GM19452 (cell line): ENCODE results near the gene HSFX4.
"Not testable (repeated sequence)": the region's sequence is repeated elsewhere in the genome, so short reads cannot be mapped to it uniquely, and the experiment has no call there.

Experiments
- ATAC-seq: cut with Tn5 transposase; IDR thresholded peaks from one replicate; pipeline ENCODE4 v1.9.1; 2021; ENCODE audit not compliant: unreplicated experiment

The HSFX4 gene

DNA sequence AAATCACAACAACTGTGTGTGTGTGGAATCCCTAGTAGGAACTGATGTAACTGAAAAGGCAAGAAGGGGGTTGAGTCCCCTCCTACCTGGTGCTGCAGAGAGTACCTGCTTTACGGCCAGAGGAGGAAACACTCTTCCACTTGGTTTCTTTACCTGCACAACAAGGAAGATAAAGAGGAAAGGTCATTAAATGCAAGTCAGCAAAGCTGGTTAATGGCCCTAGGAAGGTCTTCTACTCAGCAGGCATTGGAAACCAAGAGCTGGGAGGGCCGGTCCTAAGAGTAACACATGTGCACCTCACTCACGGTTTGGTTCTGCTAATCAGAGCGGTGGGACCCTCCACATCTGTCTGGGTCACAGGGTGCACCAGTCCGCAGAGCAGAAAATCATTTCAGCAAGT lies 8.0 kb downstream of the HSFX4 start:
- ATAC-seq = not testable (repeated sequence)

DNA sequence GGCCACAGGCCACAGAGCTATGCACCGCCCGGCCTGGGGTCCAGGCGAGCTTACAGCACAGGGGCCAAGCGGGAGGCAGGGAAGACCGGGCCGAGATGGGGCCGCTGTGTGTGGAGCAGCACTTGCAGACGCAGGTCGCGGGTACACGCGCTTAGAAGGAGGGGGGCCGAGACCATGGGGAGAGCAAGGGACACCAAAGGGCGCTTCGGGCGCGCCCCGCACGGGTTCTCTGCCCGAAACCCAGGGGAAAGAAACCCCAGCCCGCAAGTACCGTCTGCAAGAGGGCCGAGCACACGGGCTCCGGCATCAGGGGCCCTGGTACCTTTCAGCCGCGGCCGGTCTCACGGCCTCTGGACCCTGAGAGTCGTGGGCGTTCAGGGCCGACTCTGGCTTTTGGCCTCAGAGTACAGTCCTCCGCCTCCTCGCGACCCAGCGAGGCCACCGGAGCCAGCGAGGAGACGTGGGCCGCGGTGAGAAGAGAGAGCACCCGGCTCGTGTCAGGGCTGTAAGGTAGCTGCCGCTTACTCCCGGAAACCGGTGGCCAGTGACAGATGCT lies 8.6 kb downstream of the HSFX4 start:
- peak; percentile 4 for ATAC-seq

DNA sequence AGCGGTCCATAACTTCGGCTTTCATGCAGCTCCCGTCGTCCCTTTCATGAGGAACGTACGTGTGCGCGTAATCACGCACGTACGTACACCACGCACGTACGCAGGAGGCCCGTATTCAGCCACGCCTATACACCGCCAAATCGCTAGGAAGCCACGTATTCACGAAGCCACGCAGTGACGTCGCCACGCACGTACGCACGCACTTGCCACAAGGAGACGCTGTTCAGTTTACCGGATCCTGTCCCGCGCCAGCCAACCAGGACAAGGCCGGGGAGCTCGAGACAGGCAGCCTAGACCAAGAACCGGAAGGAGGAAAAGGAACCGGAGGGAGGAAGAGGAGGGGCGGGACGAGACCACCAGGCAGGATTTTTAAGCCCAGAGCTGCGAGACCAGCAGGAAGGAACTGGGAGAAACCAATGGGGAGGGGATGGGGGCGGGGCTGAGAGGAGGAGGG lies 9.1 kb downstream of the HSFX4 start, which contains the start of gene EOLA2:
Gene EOLA2, minus strand, starts transcription at position 65 of the 454 bp plus-strand sequence. CDS start 4,617 bp downstream, outside the sequence.
- peak; percentile 74 for ATAC-seq

DNA sequence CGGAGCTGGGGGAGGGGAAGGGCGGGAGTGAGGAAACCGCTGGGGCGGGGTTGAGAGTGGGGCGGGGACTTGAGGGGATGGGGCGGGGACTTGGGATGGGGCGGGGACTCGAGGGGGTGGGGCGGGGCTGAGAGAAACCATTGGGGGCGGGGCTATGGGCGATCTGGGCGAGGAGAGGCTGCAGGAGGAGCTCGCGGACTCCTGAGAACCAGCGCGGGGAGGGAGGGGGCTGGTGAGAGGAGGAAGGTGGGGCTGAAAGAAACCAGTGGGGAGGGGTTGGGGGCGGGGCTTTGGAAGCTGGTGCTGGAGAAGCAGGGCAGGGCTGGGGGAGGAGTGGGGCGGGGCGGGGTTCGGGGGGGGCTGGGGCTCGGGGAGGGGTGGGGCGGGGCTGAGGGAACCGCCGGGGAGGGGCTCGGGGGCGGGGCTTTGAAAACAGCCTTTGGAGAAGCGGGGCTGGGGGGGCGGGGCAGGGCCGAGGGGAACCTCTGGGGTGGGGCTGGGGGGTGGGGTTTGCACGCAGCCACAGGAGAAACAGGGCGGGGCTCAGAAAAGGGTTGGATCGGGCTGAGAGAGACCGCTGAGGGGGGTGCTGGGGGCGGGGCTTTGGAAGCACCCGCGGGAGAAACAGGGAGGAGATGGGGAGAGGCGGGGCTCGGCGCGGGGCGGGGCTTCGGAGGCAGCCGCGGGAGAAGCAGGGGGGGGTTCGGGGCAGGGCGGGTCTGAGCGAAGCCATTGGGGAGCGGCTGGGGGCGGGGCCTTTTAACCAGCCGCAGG lies 9.7 kb downstream of the HSFX4 start:
- ATAC-seq = peak; percentile 0

DNA sequence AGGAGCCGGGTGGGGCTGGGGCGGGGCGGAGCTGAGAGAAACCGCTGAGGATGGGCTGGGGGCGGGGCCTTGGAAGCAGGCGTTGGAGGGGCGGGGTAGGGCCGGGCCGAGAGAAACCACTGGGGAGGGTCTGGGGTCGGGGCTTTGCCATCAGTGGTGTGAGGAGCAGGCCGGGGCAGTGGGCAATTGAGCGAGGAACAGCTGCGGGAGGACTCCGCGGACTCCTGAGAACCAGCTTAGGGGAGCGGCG lies 10.2 kb downstream of the HSFX4 start:
- ATAC-seq = peak; percentile 0

DNA sequence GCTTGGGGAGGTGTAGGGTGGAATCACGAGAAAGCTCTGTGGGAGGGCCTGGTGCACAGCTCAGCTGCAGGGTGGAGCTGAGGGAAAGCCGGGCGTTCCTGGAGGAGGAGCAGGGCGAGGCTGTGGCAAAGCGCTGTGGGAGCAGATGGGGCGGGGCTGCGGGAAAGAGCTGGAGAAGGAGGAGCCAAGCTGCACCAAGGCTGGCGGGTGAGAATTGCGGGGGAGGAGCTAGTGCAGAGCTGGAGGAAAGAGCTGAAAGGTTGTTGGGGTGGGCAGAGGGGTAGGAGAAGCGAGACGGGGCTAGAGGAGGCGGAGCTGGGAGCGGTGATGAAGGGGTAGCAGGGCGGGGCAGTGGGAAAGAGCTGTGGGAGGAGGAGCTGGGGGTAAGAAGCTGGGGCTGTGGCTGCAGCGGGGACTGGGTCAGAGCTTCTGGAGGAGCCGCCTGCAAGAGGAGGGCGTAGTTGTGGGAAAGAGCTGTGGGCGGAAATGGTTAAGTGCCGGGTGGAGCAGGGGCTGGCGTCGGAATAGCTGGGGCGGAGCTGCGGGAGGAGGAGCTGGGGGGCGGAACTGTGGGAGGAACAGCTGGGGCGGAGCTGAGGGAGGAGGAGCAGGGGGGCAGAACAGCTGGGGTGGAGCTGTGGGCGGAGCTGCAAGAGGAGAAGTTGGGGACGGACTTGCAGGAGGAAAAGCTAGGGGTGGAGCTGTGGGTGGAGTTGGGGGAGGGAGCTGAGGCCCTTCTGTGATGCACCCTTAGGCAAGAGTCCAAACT lies 10.7 kb downstream of the HSFX4 start:
- ATAC-seq = peak; percentile 47

DNA sequence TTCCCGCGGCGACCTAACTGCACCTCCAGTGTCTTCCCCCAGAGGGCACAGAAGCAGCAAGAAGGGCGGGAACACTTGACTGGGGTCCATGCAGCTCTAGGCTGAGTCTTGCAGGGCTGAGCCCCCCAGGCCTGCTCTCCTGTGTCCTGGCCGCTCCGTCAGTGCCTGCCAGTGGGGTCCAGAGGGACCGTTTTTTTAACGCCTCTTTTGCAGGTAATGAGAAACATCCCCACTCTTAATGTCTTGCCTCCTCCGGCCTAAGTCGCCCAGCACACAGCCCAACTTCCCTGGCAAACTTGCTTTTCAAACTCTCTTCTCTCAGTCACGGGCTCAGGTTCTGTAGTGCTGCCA lies 11.3 kb downstream of the HSFX4 start:
- not testable (repeated sequence) for ATAC-seq

DNA sequence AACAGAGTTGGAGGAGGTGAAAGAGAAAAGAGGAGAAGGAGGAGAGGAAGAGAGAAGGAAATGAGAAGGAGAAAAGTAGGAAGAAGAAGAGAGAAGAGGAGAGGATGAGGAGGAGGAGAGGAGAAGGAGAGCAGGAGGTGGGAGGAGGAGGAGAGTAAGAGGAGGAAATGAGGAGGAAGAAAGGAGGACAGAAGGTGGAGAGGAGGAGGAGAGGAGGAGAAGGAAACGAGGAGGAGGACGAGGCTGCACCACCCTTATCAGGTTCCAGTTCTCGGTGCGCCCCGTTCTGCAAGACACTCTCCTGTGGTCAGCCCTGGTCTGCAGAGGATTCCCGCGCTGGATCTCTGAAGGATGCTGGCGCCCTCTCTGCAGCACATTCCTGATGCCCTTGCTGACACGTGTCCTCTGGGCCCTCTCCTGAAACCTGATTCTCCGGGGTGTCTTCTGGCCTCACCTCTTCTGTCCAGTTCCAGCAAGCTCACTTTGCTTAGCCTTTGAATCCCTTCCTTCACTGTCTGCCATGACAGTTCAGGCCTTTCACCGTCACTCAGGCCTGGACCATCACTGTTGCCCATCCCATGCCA lies 15.8 kb downstream of the HSFX4 start:
- not testable (repeated sequence) for ATAC-seq

DNA sequence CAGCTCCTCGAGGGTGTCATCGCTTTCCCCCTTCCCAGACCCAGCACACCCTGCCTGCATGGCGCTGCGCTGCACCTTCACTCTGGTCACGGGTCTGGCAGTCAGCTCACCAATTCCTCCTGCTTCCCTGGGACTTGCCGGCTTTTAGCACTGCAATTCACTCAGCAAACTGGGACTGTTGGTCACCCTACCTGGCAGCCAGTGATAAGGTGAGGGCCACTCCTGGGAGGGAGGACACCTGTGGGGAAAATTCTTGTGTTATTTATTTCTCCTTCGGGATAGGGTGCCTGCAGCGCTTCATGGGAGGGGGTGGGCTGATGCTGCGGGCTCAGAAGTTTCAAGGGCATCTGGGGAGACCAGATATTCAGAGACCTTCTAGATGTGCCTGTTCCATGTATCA lies 16.4 kb downstream of the HSFX4 start:
- not testable (repeated sequence) for ATAC-seq

DNA sequence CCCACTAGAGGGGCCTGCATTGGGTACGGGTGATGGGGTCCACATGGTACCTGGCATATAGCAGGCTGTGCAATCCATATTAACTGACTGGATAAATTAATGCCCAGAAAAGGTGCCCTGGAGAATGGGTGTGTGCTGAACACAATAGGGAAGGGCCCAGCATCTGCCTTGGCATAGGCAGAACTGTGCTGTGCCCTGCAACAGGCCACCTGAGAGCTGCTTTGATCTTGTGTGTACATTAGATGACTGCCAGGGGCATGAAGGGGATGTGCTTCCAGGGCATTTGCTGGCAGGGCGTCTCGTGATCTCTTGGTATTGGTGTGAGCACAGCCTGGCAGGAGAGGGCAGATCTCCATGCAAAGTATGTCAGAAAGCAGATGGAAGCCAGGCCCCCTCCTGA lies 17.6 kb downstream of the HSFX4 start:
- ATAC-seq = not testable (repeated sequence)

DNA sequence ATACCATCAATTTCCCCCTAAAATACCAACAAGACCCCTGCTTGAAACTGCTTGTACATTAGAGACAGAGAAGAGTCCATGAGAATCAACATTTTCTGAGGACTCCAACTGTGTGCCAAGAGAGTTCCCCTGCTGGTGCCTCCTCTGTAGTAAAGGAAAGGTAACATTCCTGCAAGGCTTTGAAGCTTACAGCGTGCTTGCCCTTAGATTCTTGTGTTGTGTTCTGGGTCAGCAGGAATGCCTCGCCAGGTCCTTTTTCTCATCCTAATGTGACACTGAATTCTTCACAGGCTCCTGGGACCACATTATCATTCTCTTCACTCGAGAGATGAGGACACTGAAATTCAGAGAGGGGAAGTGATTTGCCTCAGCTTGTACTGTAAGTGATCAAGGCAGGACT lies 18.6 kb downstream of the HSFX4 start:
- no peak for ATAC-seq

DNA sequence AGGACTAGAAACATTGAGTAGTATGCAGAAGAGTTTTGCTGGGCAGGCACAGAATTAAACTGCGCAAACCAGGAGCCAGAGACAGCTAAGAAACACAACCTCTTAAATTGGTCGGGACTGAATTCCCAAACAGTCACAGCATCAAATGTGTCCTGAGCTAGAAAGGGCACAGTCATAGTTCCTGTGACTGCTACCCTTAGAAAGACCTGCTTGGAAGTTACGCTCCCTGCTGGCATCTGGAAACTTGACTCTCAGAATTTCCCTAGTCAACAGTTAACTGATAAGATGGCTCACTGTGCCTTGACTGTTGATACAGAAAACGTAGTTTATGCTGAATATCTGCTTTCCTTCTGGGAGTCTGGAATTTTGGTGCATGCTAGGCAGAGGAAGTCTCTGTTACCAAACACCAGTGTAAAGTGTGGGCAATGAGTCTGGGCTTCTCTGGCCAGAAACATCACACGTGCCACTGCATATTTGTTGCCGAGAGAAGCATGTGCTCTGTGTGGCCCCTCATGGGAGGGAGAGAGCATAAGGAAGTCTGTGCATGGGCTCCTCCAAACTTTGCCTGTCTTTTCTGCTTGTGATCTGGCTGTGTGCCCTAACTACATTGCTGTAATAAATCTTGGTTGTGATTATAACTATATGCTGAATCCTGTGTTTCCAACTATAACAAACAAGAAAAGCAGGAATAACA lies 20.5 kb downstream of the HSFX4 start:
- no peak for ATAC-seq

DNA sequence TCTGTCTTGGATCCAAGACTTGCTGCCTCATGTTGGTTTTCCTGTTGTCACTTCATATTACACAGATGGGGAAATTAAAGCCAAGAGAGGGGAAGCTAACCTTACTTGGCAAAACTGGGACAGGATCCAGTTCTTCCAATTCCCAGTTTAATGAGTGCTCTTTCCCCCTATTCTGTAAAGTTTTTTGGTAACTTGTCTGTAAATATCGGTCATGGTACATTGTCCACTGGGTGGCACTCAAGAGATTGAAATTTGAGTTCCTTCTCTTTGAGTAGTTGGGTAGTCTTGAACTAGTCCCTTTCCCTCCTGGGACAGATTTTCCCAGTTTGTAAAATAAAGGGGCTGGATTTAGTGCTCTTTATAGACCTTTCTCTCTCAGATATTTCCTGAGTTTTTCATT lies 21.3 kb downstream of the HSFX4 start:
- no peak for ATAC-seq

DNA sequence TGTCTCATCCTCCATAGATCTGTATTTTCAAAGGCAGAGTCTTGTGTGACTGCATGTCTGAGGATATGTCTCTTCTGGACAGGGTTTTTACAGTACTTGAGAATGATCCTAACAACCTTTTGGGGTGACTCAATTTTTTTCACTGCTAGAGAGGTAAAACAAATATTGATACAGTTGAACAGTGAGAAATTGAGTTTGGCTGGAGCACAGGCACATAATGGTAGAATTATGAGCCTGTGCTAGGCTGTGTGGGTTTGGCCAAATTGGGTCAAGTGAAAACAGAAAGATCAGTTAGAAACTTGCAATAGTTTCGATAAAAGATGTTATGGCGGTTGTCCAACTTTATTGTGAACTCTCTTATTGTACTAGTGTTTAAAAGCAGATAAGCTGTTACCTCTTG lies 32.2 kb downstream of the HSFX4 start:
- no peak for ATAC-seq

DNA sequence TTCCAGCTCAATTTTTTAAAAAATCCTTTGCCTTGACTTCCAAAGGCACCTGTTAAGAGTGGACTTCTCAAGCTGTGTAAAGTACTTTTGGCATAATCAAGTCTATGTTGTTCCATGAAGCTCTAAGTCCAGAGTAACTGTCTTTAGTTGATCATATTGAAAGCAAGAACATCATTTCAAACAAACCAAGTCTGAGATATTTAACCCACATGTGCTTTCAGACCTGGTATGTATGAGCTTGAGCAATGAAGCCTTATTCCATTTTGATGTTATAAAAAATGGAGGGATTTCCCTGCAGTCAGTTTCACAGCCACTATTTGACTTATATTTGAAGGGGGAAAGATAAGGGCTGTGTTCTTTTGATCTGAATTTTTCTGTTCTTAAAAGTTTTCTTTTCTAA lies 32.6 kb downstream of the HSFX4 start:
- ATAC-seq = no peak

DNA sequence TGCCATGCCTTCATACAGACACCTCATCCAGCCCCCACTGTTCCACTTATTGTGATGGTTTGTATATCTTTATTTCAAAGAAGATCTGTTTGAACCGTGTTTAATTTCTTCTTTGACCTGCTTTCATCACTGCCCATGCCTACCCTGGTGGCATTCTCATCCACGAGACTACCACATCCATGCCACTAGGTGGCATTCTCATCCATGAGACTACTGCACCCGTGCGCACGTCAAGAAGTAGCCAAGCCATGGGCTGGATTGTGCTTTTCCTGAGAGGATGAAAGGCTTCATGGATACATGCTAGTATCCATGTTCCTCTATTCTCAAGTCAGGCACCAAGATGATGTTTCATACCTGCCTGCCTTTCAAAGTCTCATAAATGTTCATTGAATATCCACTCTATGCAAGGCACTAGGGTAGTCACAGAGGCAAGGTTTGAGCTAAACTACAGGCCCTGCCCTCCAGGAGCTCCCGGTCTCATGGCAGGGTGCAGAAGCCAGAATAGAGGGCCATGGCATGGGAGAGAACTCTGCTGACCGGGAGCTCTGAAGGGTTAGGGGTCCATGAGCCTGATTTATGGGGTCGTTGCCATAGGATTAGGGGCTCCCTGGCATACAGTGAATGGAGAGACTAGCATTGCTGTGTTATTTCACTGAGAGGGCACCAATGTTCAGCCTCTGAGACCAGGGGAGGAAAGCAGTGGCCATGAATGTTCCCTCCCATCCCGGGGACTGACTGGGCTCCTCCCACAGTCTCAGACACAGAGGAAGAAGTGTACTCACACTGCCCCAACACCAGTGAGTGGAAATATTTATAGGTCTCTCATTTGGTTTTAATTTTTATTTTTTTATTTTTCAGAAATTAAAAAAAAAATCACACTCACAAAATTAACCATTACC lies 33.7 kb downstream of the HSFX4 start:
- no peak for ATAC-seq

DNA sequence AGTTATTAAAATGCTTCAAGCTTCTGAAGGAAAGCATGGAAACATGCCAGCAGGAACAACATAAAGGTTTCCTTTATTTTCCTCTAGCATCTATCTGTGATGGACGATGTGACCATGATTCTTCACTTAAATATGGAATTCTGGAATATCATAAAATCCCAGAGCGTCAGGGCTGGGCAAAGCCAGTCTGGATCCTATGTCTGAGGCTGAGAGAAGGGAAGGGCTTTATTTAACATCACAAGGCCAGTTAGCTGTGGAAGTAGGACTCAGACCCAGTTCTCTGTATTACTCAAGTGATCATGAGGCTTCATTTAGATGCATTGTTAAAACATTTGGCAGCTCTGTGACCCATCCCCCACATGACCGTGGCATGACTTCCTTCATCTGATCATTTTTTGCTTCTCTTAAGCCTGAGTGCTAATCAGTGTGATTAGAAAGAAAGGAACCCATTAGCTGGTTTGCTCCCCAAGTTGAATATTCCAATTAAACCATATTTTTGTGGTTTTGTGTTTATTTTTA lies 49.8 kb downstream of the HSFX4 start:
- no peak for ATAC-seq
